ENCODE measurements around the gene BTNL2.

BTNL2 gene

DNA sequence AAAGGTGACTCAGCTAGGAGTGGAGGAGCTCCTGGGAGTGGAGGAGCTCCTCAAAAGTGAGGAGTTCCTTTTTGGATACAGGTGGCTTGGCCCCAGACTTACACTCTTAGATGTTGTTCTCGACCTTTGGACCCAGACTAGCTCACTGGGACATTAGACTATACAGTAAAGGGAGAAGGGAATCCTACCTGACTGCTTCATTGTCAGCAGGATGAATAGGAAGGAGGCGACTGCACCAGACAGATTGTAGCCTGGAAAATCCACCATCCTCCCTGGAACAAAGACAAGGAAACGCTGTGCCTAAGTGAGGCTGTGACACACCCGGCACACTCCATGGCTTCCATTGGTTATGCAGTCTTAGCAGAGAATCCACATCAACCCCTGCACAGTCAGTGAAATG, at the start of gene BTNL2:
Gene BTNL2, minus strand, starts transcription at position 325 of the 400 bp plus-strand sequence. Its CDS starts 58 bp downstream, at position 267.
- DNase-seq (ENCODE audit: low read depth), result no peak
- TF ChIP-seq, protein P1, sequence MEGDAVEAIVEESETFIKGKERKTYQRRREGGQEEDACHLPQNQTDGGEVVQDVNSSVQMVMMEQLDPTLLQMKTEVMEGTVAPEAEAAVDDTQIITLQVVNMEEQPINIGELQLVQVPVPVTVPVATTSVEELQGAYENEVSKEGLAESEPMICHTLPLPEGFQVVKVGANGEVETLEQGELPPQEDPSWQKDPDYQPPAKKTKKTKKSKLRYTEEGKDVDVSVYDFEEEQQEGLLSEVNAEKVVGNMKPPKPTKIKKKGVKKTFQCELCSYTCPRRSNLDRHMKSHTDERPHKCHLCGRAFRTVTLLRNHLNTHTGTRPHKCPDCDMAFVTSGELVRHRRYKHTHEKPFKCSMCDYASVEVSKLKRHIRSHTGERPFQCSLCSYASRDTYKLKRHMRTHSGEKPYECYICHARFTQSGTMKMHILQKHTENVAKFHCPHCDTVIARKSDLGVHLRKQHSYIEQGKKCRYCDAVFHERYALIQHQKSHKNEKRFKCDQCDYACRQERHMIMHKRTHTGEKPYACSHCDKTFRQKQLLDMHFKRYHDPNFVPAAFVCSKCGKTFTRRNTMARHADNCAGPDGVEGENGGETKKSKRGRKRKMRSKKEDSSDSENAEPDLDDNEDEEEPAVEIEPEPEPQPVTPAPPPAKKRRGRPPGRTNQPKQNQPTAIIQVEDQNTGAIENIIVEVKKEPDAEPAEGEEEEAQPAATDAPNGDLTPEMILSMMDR (IDR thresholded peaks at IDR 0.05; ENCODE audit: low read length, missing control alignments), result no peak
- H3K4me3 ChIP-seq (replicated peaks; ENCODE audit: low read depth, low read length), result no peak within 1 kb of the TSS

DNA sequence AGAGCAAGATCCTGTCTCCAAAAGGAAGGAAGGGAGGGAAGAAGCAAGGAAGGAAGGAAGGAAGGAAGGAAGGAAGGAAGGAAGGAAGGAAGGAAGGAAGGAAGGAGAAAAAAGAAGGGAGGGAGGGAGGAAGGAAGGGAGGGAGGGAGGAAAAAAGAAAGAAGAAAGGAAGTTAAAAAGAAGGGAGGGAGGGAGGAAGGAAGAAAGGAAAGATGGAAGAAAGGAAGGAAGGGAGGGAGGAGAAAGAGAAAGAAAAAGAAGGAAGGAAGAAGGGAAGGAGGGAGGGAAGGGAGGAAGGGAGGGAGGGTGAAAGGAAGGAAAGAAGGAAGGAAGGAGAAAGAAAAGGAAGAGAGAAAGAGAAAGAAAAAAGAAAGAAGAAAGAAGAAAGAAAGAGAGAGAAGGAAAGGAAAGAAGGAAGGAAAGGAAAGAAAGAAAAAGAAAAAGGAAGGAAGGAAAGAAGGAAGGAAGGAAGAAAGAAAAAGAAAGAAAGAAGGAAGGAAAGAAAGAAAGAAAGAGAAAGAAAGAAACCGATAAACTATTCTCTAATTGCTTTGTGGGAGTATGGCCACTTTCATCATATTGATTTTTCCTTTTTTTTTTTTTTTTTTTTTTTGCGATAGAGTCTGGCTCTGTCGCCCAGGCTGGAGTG, 42.2 kb upstream of the BTNL2 start:
- H3K4me3 ChIP-seq (replicated peaks; ENCODE audit: low read depth, low read length), result no peak overlapping the region
- DNase-seq (ENCODE audit: low read depth), result no peak
- TF ChIP-seq, protein P1 (IDR thresholded peaks at IDR 0.05; ENCODE audit: low read length, missing control alignments), result no peak

DNA sequence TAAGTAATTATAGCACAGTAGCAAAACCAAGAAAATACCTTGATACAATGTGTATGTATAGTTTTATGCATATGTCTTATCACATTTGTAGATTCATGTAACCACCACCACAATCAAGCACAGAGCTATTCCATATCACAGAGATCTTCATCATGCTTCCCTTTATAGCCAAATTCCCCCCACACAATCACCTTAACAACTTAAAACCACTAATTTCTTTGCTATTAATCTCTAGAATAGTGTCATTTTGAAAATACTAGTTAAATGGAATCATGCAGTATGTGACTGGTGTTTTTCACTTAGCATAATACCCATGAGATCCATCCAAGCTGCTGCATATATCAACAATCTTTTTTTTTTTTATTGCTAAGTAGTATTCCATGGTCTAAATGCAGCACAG, 41.0 kb upstream of the BTNL2 start:
- TF ChIP-seq, protein P1 (IDR thresholded peaks at IDR 0.05; ENCODE audit: low read length, missing control alignments), result no peak
- no peak overlapping the region for H3K4me3 ChIP-seq (replicated peaks; ENCODE audit: low read depth, low read length)
- no peak for DNase-seq (ENCODE audit: low read depth)

DNA sequence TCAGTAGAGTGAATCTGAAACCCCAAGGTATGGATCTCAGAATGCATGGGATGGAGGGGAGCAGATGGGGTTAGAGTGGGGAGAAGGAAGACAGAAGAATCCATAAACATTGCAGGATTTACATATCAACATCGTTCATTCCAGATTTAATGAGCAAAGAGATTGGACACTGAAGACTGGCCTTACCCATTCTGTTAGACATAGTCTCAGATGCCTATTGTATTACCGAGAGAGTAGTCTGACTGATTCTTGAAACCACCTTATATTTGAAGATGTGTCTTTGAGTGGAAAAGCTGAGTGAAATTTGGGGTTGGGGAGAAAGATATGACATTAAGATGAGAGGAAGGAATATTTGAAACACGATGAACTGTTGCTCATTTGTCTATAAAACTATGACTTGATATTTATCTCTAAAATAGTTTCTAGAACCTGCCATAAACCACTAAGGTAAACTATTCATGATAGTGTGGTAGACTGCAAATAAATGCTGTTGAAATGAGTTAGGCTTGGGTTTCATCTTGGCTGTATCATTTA, 38.4 kb upstream of the BTNL2 start:
- DNase-seq (ENCODE audit: low read depth), result no peak
- TF ChIP-seq, protein P1 (IDR thresholded peaks at IDR 0.05; ENCODE audit: low read length, missing control alignments), result no peak

DNA sequence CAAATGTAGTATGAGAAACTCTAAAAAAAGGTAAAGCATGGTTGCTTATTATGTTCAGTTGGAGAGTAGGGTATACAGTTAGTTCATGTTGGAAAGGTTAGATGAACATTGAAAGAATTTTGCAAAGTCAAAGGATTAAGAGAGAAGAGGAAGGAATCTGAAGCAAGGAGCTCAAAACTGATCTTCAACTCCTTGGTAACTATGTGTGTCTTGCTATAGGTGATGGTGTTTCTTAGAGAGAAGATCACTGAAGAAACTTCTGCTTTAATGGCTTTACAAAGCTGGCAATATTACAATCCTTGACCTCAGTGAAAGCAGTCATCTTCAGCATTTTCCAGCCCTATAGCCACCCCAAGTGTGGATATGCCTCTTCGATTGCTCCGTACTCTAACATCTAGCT, 37.5 kb upstream of the BTNL2 start:
- DNase-seq (ENCODE audit: low read depth), result no peak
- H3K4me3 ChIP-seq (replicated peaks; ENCODE audit: low read depth, low read length), result no peak overlapping the region
- TF ChIP-seq, protein P1 (IDR thresholded peaks at IDR 0.05; ENCODE audit: low read length, missing control alignments), result no peak

More for the DNA sequence above, 38.4 kb upstream of the BTNL2 start:
- H3K4me3 ChIP-seq (replicated peaks; ENCODE audit: low read depth, low read length), result no peak overlapping the region

DNA sequence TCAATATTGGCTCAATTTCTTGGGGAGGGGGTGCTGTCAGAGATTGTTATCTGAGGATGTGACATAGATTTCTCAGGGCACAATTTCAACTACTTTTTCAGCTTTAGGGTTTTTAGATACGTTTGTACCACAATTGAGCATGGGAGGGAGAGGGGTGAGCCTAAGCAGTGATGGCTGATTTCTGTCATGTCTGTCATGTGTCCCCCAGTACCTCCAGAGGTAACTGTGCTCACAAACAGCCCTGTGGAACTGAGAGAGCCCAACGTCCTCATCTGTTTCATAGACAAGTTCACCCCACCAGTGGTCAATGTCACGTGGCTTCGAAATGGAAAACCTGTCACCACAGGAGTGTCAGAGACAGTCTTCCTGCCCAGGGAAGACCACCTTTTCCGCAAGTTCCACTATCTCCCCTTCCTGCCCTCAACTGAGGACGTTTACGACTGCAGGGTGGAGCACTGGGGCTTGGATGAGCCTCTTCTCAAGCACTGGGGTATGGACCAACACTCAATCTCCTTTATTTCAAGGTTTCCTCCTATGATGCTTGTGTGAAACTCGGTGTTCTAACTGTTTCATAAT, 36.1 kb upstream of the BTNL2 start:
- TF ChIP-seq, protein P1 (IDR thresholded peaks at IDR 0.05; ENCODE audit: low read length, missing control alignments), result no peak
- DNase-seq (ENCODE audit: low read depth), result no peak
- no peak overlapping the region for H3K4me3 ChIP-seq (replicated peaks; ENCODE audit: low read depth, low read length)
